Measurements from ENCODE around the gene KCNK18.

DNA sequence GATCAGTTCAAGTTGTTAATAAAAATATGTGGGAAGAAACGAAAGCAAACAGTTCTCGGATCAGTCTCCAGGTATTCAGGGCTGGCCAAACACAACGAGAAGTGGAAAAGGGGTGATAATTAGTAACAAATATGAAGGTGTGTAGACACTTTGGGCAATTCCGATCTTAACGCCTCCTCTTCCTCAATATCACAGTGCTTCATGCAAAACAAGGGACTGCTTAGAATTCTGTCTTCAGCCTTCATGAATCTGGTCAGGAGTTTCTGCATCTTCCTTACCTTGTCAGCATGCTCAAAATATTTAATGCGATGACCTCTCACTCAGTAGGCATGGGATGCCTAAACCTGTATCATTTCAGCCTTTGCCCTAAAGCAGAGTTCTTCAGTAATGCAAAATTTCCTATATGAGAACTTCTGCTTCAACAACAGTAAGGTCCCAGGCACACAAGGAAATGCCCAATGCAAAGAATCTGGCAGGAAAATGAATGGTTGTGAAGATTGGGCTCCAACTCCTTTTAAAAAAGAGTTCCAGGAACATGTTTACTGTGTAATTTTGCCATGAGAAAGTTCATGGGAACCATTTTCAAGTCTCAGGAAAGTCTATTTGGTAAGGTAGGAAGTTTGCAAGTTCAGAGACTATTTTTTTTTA is 35.8 kb upstream of the KCNK18 start:
- TF ChIP-seq, protein P1, sequence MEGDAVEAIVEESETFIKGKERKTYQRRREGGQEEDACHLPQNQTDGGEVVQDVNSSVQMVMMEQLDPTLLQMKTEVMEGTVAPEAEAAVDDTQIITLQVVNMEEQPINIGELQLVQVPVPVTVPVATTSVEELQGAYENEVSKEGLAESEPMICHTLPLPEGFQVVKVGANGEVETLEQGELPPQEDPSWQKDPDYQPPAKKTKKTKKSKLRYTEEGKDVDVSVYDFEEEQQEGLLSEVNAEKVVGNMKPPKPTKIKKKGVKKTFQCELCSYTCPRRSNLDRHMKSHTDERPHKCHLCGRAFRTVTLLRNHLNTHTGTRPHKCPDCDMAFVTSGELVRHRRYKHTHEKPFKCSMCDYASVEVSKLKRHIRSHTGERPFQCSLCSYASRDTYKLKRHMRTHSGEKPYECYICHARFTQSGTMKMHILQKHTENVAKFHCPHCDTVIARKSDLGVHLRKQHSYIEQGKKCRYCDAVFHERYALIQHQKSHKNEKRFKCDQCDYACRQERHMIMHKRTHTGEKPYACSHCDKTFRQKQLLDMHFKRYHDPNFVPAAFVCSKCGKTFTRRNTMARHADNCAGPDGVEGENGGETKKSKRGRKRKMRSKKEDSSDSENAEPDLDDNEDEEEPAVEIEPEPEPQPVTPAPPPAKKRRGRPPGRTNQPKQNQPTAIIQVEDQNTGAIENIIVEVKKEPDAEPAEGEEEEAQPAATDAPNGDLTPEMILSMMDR (IDR thresholded peaks at IDR 0.05; ENCODE audit: insufficient read depth, low read depth, low read length) = no peak
- TF ChIP-seq EZH2 (IDR thresholded peaks at IDR 0.05; ENCODE audit: insufficient read depth, low read length) = no peak

Measured in astrocyte (in vitro differentiated cells and primary cell).